ENCODE measurements around the gene RWDD1. TPM values are rescaled to one million over a fixed set of nuclear protein-coding genes. Genes with fewer than 3 reads are reported as not detected.

Gene RWDD1
- total and polyA plus RNA-seq, 2 of the 13 experiments (the other 11 are each of a cell fraction or from before 2014, with no cell fraction given): 27.4 to 67.1 TPM

DNA sequence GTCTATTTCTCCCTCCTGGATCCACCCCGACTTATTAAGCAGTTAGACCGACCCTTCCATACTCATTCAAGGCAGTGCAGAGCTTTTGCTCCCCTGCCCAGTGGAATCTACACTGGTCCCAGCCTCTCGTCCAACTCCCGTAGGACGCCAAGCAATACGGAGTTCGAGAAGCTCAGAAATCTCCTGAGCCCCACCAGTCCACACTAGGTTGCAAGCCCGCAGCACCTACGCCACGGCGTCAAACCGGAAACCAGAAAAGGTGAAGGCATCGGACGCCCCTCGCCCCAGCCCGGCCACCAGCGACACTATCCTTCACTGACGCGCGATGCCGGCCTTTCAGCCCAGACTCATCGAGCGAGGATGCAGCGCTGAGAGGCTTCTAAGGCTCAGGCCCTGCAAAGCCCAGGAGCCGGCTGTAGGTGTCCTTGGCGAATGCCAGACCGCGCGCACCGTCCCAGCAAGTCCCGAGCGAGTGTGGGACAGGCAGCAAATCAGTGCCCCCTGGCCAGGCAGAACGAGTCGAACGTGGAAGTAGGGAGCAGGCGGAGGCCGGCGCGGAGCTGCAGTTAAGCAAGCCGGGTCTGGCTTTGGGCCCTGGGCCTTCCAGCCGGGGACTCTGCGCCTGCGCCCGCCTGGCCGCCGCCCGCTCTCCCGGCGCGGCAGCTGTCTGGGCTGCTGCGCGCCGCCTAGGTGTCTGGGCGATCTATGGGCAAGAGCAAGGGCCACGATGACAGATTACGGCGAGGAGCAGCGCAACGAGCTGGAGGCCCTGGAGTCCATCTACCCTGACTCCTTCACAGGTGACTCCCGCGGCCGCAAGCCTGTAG, at the start of gene RWDD1 (continued):
- TF ChIP-seq KLF12 (CRISPR knock-in tag; IDR thresholded peaks at IDR 0.05; ENCODE audit: borderline replicate concordance) (peak; percentile 88; the same call in 1 of the 2 replicates), CBFB (CRISPR knock-in tag; IDR thresholded peaks at IDR 0.05) (peak; percentile 97), ZNF839 (CRISPR knock-in tag; IDR thresholded peaks at IDR 0.05; ENCODE audit: borderline replicate concordance) (peak; percentile 85; the same call in 1 of the 2 replicates), ZNF674 (CRISPR knock-in tag; IDR thresholded peaks at IDR 0.05; ENCODE audit: low read depth) (no peak), ZNF121 (CRISPR knock-in tag; IDR thresholded peaks at IDR 0.05) (peak; percentile 80), SRSF1 (optimal IDR thresholded peaks at IDR 0.05; ENCODE audit: low read depth, low read length) (peak; percentile 73), ZNF460 (CRISPR knock-in tag; IDR thresholded peaks at IDR 0.05; ENCODE audit: borderline replicate concordance) (no peak), ZC3H13 (CRISPR knock-in tag; IDR thresholded peaks at IDR 0.05) (no peak; the same call in 1 of the 2 replicates), MTF1 (CRISPR knock-in tag; IDR thresholded peaks at IDR 0.05) (0 out of 2 replicates have a peak, but pooled peaks have one; percentile 29), MEF2D (CRISPR knock-in tag; IDR thresholded peaks at IDR 0.05) (peak; percentile 92)
- TF ChIP-seq, protein P1, sequence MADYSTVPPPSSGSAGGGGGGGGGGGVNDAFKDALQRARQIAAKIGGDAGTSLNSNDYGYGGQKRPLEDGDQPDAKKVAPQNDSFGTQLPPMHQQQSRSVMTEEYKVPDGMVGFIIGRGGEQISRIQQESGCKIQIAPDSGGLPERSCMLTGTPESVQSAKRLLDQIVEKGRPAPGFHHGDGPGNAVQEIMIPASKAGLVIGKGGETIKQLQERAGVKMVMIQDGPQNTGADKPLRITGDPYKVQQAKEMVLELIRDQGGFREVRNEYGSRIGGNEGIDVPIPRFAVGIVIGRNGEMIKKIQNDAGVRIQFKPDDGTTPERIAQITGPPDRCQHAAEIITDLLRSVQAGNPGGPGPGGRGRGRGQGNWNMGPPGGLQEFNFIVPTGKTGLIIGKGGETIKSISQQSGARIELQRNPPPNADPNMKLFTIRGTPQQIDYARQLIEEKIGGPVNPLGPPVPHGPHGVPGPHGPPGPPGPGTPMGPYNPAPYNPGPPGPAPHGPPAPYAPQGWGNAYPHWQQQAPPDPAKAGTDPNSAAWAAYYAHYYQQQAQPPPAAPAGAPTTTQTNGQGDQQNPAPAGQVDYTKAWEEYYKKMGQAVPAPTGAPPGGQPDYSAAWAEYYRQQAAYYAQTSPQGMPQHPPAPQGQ (CRISPR knock-in tag; IDR thresholded peaks at IDR 0.05; ENCODE audit: borderline replicate concordance): no peak
- TF ChIP-seq, protein P2, sequence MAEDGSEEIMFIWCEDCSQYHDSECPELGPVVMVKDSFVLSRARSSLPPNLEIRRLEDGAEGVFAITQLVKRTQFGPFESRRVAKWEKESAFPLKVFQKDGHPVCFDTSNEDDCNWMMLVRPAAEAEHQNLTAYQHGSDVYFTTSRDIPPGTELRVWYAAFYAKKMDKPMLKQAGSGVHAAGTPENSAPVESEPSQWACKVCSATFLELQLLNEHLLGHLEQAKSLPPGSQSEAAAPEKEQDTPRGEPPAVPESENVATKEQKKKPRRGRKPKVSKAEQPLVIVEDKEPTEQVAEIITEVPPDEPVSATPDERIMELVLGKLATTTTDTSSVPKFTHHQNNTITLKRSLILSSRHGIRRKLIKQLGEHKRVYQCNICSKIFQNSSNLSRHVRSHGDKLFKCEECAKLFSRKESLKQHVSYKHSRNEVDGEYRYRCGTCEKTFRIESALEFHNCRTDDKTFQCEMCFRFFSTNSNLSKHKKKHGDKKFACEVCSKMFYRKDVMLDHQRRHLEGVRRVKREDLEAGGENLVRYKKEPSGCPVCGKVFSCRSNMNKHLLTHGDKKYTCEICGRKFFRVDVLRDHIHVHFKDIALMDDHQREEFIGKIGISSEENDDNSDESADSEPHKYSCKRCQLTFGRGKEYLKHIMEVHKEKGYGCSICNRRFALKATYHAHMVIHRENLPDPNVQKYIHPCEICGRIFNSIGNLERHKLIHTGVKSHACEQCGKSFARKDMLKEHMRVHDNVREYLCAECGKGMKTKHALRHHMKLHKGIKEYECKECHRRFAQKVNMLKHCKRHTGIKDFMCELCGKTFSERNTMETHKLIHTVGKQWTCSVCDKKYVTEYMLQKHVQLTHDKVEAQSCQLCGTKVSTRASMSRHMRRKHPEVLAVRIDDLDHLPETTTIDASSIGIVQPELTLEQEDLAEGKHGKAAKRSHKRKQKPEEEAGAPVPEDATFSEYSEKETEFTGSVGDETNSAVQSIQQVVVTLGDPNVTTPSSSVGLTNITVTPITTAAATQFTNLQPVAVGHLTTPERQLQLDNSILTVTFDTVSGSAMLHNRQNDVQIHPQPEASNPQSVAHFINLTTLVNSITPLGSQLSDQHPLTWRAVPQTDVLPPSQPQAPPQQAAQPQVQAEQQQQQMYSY (CRISPR knock-in tag; IDR thresholded peaks at IDR 0.05): peak; percentile 70; the same call in 1 of the 2 replicates
- TF ChIP-seq, protein P3, sequence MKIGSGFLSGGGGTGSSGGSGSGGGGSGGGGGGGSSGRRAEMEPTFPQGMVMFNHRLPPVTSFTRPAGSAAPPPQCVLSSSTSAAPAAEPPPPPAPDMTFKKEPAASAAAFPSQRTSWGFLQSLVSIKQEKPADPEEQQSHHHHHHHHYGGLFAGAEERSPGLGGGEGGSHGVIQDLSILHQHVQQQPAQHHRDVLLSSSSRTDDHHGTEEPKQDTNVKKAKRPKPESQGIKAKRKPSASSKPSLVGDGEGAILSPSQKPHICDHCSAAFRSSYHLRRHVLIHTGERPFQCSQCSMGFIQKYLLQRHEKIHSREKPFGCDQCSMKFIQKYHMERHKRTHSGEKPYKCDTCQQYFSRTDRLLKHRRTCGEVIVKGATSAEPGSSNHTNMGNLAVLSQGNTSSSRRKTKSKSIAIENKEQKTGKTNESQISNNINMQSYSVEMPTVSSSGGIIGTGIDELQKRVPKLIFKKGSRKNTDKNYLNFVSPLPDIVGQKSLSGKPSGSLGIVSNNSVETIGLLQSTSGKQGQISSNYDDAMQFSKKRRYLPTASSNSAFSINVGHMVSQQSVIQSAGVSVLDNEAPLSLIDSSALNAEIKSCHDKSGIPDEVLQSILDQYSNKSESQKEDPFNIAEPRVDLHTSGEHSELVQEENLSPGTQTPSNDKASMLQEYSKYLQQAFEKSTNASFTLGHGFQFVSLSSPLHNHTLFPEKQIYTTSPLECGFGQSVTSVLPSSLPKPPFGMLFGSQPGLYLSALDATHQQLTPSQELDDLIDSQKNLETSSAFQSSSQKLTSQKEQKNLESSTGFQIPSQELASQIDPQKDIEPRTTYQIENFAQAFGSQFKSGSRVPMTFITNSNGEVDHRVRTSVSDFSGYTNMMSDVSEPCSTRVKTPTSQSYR (CRISPR knock-in tag; IDR thresholded peaks at IDR 0.05; ENCODE audit: borderline replicate concordance): peak; percentile 41
- TF ChIP-seq, protein P4, sequence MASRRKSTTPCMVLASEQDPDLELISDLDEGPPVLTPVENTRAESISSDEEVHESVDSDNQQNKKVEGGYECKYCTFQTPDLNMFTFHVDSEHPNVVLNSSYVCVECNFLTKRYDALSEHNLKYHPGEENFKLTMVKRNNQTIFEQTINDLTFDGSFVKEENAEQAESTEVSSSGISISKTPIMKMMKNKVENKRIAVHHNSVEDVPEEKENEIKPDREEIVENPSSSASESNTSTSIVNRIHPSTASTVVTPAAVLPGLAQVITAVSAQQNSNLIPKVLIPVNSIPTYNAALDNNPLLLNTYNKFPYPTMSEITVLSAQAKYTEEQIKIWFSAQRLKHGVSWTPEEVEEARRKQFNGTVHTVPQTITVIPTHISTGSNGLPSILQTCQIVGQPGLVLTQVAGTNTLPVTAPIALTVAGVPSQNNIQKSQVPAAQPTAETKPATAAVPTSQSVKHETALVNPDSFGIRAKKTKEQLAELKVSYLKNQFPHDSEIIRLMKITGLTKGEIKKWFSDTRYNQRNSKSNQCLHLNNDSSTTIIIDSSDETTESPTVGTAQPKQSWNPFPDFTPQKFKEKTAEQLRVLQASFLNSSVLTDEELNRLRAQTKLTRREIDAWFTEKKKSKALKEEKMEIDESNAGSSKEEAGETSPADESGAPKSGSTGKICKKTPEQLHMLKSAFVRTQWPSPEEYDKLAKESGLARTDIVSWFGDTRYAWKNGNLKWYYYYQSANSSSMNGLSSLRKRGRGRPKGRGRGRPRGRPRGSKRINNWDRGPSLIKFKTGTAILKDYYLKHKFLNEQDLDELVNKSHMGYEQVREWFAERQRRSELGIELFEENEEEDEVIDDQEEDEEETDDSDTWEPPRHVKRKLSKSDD (CRISPR knock-in tag; IDR thresholded peaks at IDR 0.05; ENCODE audit: low read depth): peak; percentile 90
- TF ChIP-seq, protein P5, sequence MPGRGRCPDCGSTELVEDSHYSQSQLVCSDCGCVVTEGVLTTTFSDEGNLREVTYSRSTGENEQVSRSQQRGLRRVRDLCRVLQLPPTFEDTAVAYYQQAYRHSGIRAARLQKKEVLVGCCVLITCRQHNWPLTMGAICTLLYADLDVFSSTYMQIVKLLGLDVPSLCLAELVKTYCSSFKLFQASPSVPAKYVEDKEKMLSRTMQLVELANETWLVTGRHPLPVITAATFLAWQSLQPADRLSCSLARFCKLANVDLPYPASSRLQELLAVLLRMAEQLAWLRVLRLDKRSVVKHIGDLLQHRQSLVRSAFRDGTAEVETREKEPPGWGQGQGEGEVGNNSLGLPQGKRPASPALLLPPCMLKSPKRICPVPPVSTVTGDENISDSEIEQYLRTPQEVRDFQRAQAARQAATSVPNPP (CRISPR knock-in tag; IDR thresholded peaks at IDR 0.05): peak; percentile 97

All from HepG2 (cell line).